ENCODE data around the gene TM2D3. TPM values are rescaled to one million over a fixed set of nuclear protein-coding genes. Genes with fewer than 3 reads are reported as not detected.

Gene TM2D3
- total RNA-seq, 1 experiment from 2014 or later = 23.1 TPM

GRCh38 chr15:101647251-101647650 lies 4.9 kb downstream of the TM2D3 start (continued):
- no peak for TF ChIP-seq ZNF532 (CRISPR knock-in tag; IDR thresholded peaks at IDR 0.05; ENCODE audit: borderline replicate concordance)
- no peak for TF ChIP-seq ZNF671 (CRISPR knock-in tag; IDR thresholded peaks at IDR 0.05)
- TF ChIP-seq ELF4 (CRISPR knock-in tag; IDR thresholded peaks at IDR 0.05; ENCODE audit: low read depth) = no peak
- TF ChIP-seq PREB (CRISPR knock-in tag; IDR thresholded peaks at IDR 0.05; ENCODE audit: borderline replicate concordance) = no peak

- no peak for TF ChIP-seq CDX4 (CRISPR knock-in tag; IDR thresholded peaks at IDR 0.05; ENCODE audit: borderline replicate concordance)
- TF ChIP-seq ZNF396 (CRISPR knock-in tag; IDR thresholded peaks at IDR 0.05; ENCODE audit: borderline replicate concordance) = no peak
- TF ChIP-seq NR2C2 (CRISPR knock-in tag; IDR thresholded peaks at IDR 0.05) = no peak
- TF ChIP-seq IRF1 (CRISPR knock-in tag; IDR thresholded peaks at IDR 0.05) = no peak
- no peak for TF ChIP-seq TCF7 (CRISPR knock-in tag; IDR thresholded peaks at IDR 0.05; ENCODE audit: low read depth)
- TF ChIP-seq USF2 (CRISPR knock-in tag; IDR thresholded peaks at IDR 0.05) = no peak
- TF ChIP-seq PRDM15 (CRISPR knock-in tag; IDR thresholded peaks at IDR 0.05) = no peak
- TF ChIP-seq ZBTB21 (CRISPR knock-in tag; IDR thresholded peaks at IDR 0.05; ENCODE audit: borderline replicate concordance) = no peak
- TF ChIP-seq STAT6 (CRISPR knock-in tag; conservative IDR thresholded peaks at IDR 0.05; ENCODE audit: low read depth) = no peak
- no peak for TF ChIP-seq ZNF671 (CRISPR knock-in tag; IDR thresholded peaks at IDR 0.05)
- TF ChIP-seq ATF3 (CRISPR knock-in tag; conservative IDR thresholded peaks at IDR 0.05) = no peak
- no peak for TF ChIP-seq AFF4 (CRISPR knock-in tag; IDR thresholded peaks at IDR 0.05; ENCODE audit: borderline replicate concordance)
- no peak for TF ChIP-seq TP53 (CRISPR knock-in tag; IDR thresholded peaks at IDR 0.05)
- TF ChIP-seq ZNF416 (CRISPR knock-in tag; IDR thresholded peaks at IDR 0.05) = no peak
- H3K27ac Mint-ChIP-seq = no peak overlapping the region
- no peak overlapping the region for H3K4me3 Mint-ChIP-seq
- no peak for ATAC-seq
- DNase-seq (ENCODE audit: low spot score) = no peak
- CTCF ChIA-PET = no interaction called here
- peaks cover 40% of the 10 kb centered on the region for H3K36me3 Mint-ChIP-seq
- no peaks in the 10 kb centered on the region for H3K27me3 Mint-ChIP-seq (ENCODE audit: low read depth)
- H3K9me3 Mint-ChIP-seq = no peaks in the 10 kb centered on the region
- peaks cover 16% of the 10 kb centered on the region for H3K4me1 Mint-ChIP-seq
- POLR2A ChIA-PET = no interaction called here
Observed at GRCh38 chr15:101646672-101647071, 5.5 kb downstream of the TM2D3 start.

Measured in WTC11 (cell line).